ENCODE data around the gene MARCHF3. TPM values are rescaled to one million over a fixed set of nuclear protein-coding genes. Genes with fewer than 3 reads are reported as not detected.

Gene MARCHF3
- total RNA-seq, 4 donors from 2014 or later, result 6.2 to 11.9 (median 8.1) TPM

GRCh38 chr5:126818736-126819135 lies 211.6 kb downstream of the MARCHF3 start:
- Histone ChIP-seq H3K27me3 (no peaks in the 10 kb centered on the region), H3K4me1 (no peaks in the 10 kb centered on the region), H3K36me3 (no peaks in the 10 kb centered on the region), H3K27ac (no peak overlapping the region), H3K9me3 (no peaks in the 10 kb centered on the region), H3K4me3 (no peak overlapping the region)
- no peak for DNase-seq
- intact Hi-C loops (cut with DNase I; ENCODE audit: low total_unique reads), result no loop called here
- TF ChIP-seq, protein P1, sequence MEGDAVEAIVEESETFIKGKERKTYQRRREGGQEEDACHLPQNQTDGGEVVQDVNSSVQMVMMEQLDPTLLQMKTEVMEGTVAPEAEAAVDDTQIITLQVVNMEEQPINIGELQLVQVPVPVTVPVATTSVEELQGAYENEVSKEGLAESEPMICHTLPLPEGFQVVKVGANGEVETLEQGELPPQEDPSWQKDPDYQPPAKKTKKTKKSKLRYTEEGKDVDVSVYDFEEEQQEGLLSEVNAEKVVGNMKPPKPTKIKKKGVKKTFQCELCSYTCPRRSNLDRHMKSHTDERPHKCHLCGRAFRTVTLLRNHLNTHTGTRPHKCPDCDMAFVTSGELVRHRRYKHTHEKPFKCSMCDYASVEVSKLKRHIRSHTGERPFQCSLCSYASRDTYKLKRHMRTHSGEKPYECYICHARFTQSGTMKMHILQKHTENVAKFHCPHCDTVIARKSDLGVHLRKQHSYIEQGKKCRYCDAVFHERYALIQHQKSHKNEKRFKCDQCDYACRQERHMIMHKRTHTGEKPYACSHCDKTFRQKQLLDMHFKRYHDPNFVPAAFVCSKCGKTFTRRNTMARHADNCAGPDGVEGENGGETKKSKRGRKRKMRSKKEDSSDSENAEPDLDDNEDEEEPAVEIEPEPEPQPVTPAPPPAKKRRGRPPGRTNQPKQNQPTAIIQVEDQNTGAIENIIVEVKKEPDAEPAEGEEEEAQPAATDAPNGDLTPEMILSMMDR (IDR thresholded peaks at IDR 0.05), result no peak
- no peak for TF ChIP-seq POLR2A (IDR thresholded peaks at IDR 0.05)

Other genes starting within 250 kb of the MARCHF3 start
- 1 to 10 TPM in 3 of 4 donors, not detected in 1; 3.6 to 6.0 (median 4.8) TPM for gene C5orf63, start 42.9 kb upstream of the MARCHF3 start, total RNA-seq